Body of pancreas (tissue), 4 donors: ENCODE results near the gene ANKRD44.

Experiments
- CTCF ChIP-seq, 7 experiments: fragments of 450-650 bp in 4 of 7; fragments of 200-600 bp in 3 of 7; sonication (generic) in 3 of 7; IDR thresholded peaks; one replicate each; pipeline ENCODE4 v1.5.1; 2016 to 2019; ENCODE audit warnings: antibody characterized with exemption in 7 of 7
- POLR2A ChIP-seq, 3 donors: fragments of 450-650 bp; IDR thresholded peaks; one replicate each; pipeline ENCODE4 v1.6.1; 2016; ENCODE audit warnings: antibody characterized with exemption in 3 of 3, mild to moderate bottlenecking in 2 of 3

- TF ChIP-seq CTCF (IDR thresholded peaks at IDR 0.05) (no peak), POLR2A (IDR thresholded peaks at IDR 0.05) (no peak)
These were observed 237.3 kb downstream of the ANKRD44 start for GRCh38 chr2:197073270-197073669.
